IMR-90 (cell line): Measurements from ENCODE around the gene KRTDAP. TPM values are rescaled to one million over a fixed set of nuclear protein-coding genes. Genes with fewer than 3 reads are reported as not detected.

Source experiments
- ATAC-seq: fragments of 200-7000 bp; cut with Tn5 transposase; 2 replicates; pipeline ENCODE4 v1.9.1; 2020; ENCODE audit warnings: low read depth, mild to moderate bottlenecking, moderate library complexity
- BruUV-seq: library from RNA; stranded (reverse); fragments of 400-500 nt; replicated peaks from 2 replicates; lab custom pipeline; 2021; lab: Mats Ljungman, UMichigan
- CTCF ChIA-PET: fragments of 300-600 bp; formaldehyde crosslinking; extraction: SDS; loops from one replicate; lab custom pipeline; 2021; ENCODE audit warnings: antibody characterized with exemption; lab: Yijun Ruan, JAX
- POLR2A ChIA-PET: fragments of 300-600 bp; sonication (Branson Sonifier 250); formaldehyde crosslinking; loops from one replicate; lab custom pipeline; 2022; ENCODE audit warnings: antibody characterized with exemption; ENCODE audit not compliant: unreplicated experiment; lab: Charles Lee
- DNase-seq: peaks from one replicate; pipeline ENCODE4 v3.0.0; 2013
- H2AFZ ChIP-seq: replicated peaks from 2 replicates; pipeline ENCODE3; 2013; ENCODE audit warnings: low read length, mild to moderate bottlenecking; ENCODE audit not compliant: poor library complexity
- H2AK5ac ChIP-seq: 2 replicates; pipeline ENCODE4 v1.6.1; 2013; ENCODE audit warnings: low read depth, low read length, inconsistent platforms
- H2AK9ac ChIP-seq: replicated peaks from 2 replicates; pipeline ENCODE3; 2013; ENCODE audit warnings: mild to moderate bottlenecking, low read depth, low read length, moderate library complexity; ENCODE audit not compliant: poor library complexity
- H2BK120ac ChIP-seq: 2 replicates; pipeline ENCODE4 v1.6.1; 2013; ENCODE audit warnings: low read depth, low read length, inconsistent platforms
- H2BK15ac ChIP-seq: 3 replicates; pipeline ENCODE4 v1.6.1; 2013; ENCODE audit warnings: low read depth, low read length, inconsistent platforms
- H2BK20ac ChIP-seq: 2 replicates; pipeline ENCODE4 v1.6.1; 2013; ENCODE audit warnings: low read depth, mild to moderate bottlenecking, inconsistent platforms, low read length, moderate library complexity
- H2BK5ac ChIP-seq: 2 replicates; pipeline ENCODE4 v1.6.1; 2013; ENCODE audit warnings: mild to moderate bottlenecking, low read depth, low read length, inconsistent platforms; ENCODE audit not compliant: poor library complexity, severe bottlenecking
- H3K14ac ChIP-seq: replicated peaks from 2 replicates; pipeline ENCODE4 v1.6.1; 2013; ENCODE audit warnings: low read depth, low read length, inconsistent platforms
- H3K18ac ChIP-seq: 2 replicates; pipeline ENCODE4 v1.6.1; 2013; ENCODE audit warnings: low read depth, low read length, control low read depth
- H3K23ac ChIP-seq: 2 replicates; pipeline ENCODE4 v1.6.1; 2013; ENCODE audit warnings: low read depth, low read length, inconsistent platforms
- H3K27ac ChIP-seq: 2 replicates; pipeline ENCODE4 v1.5.1; 2013; ENCODE audit warnings: mild to moderate bottlenecking, control low read depth, low read length; ENCODE audit not compliant: insufficient read depth
- H3K27me3 ChIP-seq: 2 replicates; pipeline ENCODE4 v1.6.1; 2013; ENCODE audit warnings: low read length; ENCODE audit not compliant: control insufficient read depth, insufficient read depth
- H3K36me3 ChIP-seq: 2 replicates; pipeline ENCODE4 v1.6.1; 2013; ENCODE audit warnings: low read length, mixed read lengths; ENCODE audit not compliant: control insufficient read depth, insufficient read depth
- H3K4ac ChIP-seq: 2 replicates; pipeline ENCODE4 v1.6.1; 2013; ENCODE audit warnings: low read depth, low read length, inconsistent platforms
- H3K4me1 ChIP-seq: 2 replicates; pipeline ENCODE4 v1.6.1; 2013; ENCODE audit warnings: low read length, mixed read lengths; ENCODE audit not compliant: control insufficient read depth, insufficient read depth
- H3K4me2 ChIP-seq: 2 replicates; pipeline ENCODE4 v1.6.1; 2013; ENCODE audit warnings: low read depth, mild to moderate bottlenecking, control low read depth, low read length, moderate library complexity
- H3K4me3 ChIP-seq: 2 replicates; pipeline ENCODE4 v1.5.1; 2013; ENCODE audit warnings: low read depth, mild to moderate bottlenecking, control low read depth, low read length, moderate library complexity; ENCODE audit not compliant: insufficient read depth
- H3K56ac ChIP-seq: 2 replicates; pipeline ENCODE4 v1.6.1; 2013; ENCODE audit warnings: low read length, inconsistent platforms; ENCODE audit not compliant: insufficient read depth; ENCODE audit errors: extremely low read depth
- H3K79me1 ChIP-seq, 2 experiments: 2 replicates each; pipeline ENCODE4 v1.6.1; 2013; ENCODE audit warnings: low read length in 2 of 2, inconsistent platforms in 1 of 2, low read depth in 1 of 2
- H3K9ac ChIP-seq: 2 replicates; pipeline ENCODE4 v1.6.1; 2013; ENCODE audit warnings: low read depth, low read length, control low read depth
- H3K9me1 ChIP-seq: 2 replicates; pipeline ENCODE4 v1.6.1; 2013; ENCODE audit warnings: low read length, inconsistent platforms; ENCODE audit not compliant: insufficient read depth
- H3K9me3 ChIP-seq: 2 replicates; pipeline ENCODE4 v1.6.1; 2013; ENCODE audit warnings: low read length; ENCODE audit not compliant: control insufficient read depth, insufficient read depth
- H4K20me1 ChIP-seq: 2 replicates; pipeline ENCODE4 v1.6.1; 2013; ENCODE audit warnings: low read length, inconsistent platforms; ENCODE audit not compliant: insufficient read depth
- H4K5ac ChIP-seq: 2 replicates; pipeline ENCODE4 v1.6.1; 2013; ENCODE audit warnings: mild to moderate bottlenecking, low read depth, low read length, control low read depth
- H4K8ac ChIP-seq, 2 experiments: 2 replicates each; pipeline ENCODE4 v1.6.1; 2013; ENCODE audit warnings: low read depth in 2 of 2, low read length in 2 of 2, control low read depth in 1 of 2, inconsistent platforms in 1 of 2
- H4K91ac ChIP-seq: 2 replicates; pipeline ENCODE4 v1.6.1; 2013; ENCODE audit warnings: low read depth, low read length, inconsistent platforms; ENCODE audit not compliant: insufficient read depth
- BHLHE40 ChIP-seq: fragments of 150-350 bp; IDR thresholded peaks from 2 replicates; pipeline ENCODE4 v1.6.1; 2016; ENCODE audit warnings: mild to moderate bottlenecking, low read depth, low read length
- WGBS, 2 experiments: methylation state at CpG; one replicate each; pipeline versions ENCODE4 v1.1.5 to v1.1.7; 2013; ENCODE audit warnings: missing lambda C conversion rate in 2 of 2; ENCODE audit not compliant: insufficient read length in 1 of 2; ENCODE audit errors: extremely low coverage in 2 of 2; 5-methylcytosine and 5-hydroxymethylcytosine counted together
- dilution Hi-C: fragments of 300-500 bp; cut with HindIII; formaldehyde crosslinking; loops from one replicate; pipeline ENCODE4 v1.14.3; 2018; ENCODE audit warnings: low sequenced_read_pairs; ENCODE audit not compliant: unreplicated experiment
- in situ Hi-C: fragments of 300-500 bp; cut with MboI; formaldehyde crosslinking; loops from 3 replicates; pipeline ENCODE4 v1.14.3; 2019; ENCODE audit warnings: low sequenced_read_pairs, inconsistent platforms, mixed read lengths
- intact Hi-C: fragments of 100-400 bp; cut with micrococcal nuclease; formaldehyde crosslinking; loops from 2 replicates; pipeline ENCODE4 v1.10.0; 2022
- polyA plus RNA-seq, 3 experiments: library from polyadenylated mRNA; depleted of rRNA; stranded (reverse); fragments of >200 nt; gene quantifications; 2 replicates each; pipeline ENCODE4 v1.2.3, GENCODE V29; 2012; ENCODE audit warnings: low replicate concordance in 1 of 3
- total RNA-seq: library from RNA; depleted of rRNA; stranded (reverse); fragments of >200 nt; gene quantifications from 2 replicates; pipeline ENCODE4 v1.2.3, GENCODE V29; 2012
- TF ChIP-seq, protein P1 (sequence below): fragments of 150-350 bp; IDR thresholded peaks from 2 replicates; pipeline ENCODE4 v1.6.1; 2017; ENCODE audit warnings: mild to moderate bottlenecking, antibody characterized with exemption, low read length, low read depth

The KRTDAP gene
- total and polyA plus RNA-seq, 2 of the 4 experiments (the other 2 are of a cell fraction), result not detected

DNA sequence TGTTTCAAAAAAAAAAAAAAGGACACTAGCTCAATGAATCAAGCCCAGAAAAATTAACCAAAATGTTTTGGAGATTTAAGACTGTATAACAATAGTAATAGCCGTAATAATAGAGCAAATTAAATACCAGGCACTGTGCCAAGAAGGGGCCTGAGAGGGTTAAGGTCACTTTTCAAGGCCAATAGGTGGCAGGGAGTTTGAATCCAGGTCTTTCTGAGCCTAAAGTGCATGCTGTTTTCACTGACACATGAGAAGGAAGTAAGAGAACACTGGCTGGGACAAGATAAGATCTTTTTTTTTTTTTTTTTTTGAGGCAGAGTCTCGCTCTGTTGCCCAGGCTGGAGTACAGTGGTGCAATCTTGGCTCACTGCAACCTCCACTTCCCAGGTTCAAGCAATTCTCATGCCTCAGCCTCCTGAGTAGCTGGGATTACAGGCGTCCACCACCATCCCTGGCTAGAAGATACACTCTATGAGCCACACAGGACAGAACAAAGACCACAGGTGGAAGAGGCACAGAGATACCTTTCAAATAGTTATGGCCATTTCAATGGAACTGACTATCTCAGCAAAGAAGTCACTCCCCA is 34.6 kb downstream of the KRTDAP start:
- H3K36me3 ChIP-seq, result no peaks in the 10 kb centered on the region
- H3K4me2 ChIP-seq, result no peak overlapping the region
- no peaks in the 10 kb centered on the region for H3K4me1 ChIP-seq
- H3K4ac ChIP-seq, result no peak overlapping the region
- TF ChIP-seq, protein P1, sequence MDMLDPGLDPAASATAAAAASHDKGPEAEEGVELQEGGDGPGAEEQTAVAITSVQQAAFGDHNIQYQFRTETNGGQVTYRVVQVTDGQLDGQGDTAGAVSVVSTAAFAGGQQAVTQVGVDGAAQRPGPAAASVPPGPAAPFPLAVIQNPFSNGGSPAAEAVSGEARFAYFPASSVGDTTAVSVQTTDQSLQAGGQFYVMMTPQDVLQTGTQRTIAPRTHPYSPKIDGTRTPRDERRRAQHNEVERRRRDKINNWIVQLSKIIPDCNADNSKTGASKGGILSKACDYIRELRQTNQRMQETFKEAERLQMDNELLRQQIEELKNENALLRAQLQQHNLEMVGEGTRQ, result no peak
- no peak for TF ChIP-seq BHLHE40
- no peak overlapping the region for H2BK15ac ChIP-seq
- BruUV-seq, result no TSS peak
- no peak overlapping the region for H2AFZ ChIP-seq
- DNase-seq (no peak), ATAC-seq (no peak)
- H3K27ac ChIP-seq, result no peak overlapping the region
- no peak overlapping the region for H4K8ac ChIP-seq
- H4K91ac ChIP-seq, result no peak overlapping the region
- intact Hi-C loops, result no loop called here
- no peaks in the 10 kb centered on the region for H4K20me1 ChIP-seq
- dilution Hi-C loops, result no loop called here
- H3K79me1 ChIP-seq, result no peaks in the 10 kb centered on the region
- in situ Hi-C loops, result no loop called here
- 80% methylated on average over 1 of the region's 3 CpGs; no CpG with 5 or more reads in 1 of the 2 experiments for WGBS, 2 experiments
- no peak overlapping the region for H3K14ac ChIP-seq
- no peak overlapping the region for H3K56ac ChIP-seq
- no peak overlapping the region for H4K5ac ChIP-seq
- CTCF ChIA-PET, result interaction anchor here (0.6 kb wide), 1 partner anchor 164 kb away, joined by 3 read pairs; the partner anchor contains the start of gene MAG
- H3K23ac ChIP-seq, result no peak overlapping the region
- no peaks in the 10 kb centered on the region for H3K9me1 ChIP-seq
- POLR2A ChIA-PET, result no interaction called here
- no peak overlapping the region for H2BK5ac ChIP-seq
- H2BK120ac ChIP-seq, result no peak overlapping the region
- no peak overlapping the region for H3K9ac ChIP-seq
- no peak overlapping the region for H2AK9ac ChIP-seq
- peaks cover 4% of the 10 kb centered on the region; the same call in 1 of the 2 replicates for H3K27me3 ChIP-seq
- H2AK5ac ChIP-seq, result no peak overlapping the region
- no peak overlapping the region for H3K4me3 ChIP-seq
- no peak overlapping the region for H3K18ac ChIP-seq
- no peak overlapping the region for H2BK20ac ChIP-seq
- H3K9me3 ChIP-seq, result no peaks in the 10 kb centered on the region
